Activated CD4-positive, alpha-beta T cell treated with anti-CD3 and anti-CD28 coated beads, Interleukin-2, amount 50 U/mL, for 48 hours (primary cell): ENCODE data around the gene GDI2.
"Not testable (repeated sequence)": the region's sequence is repeated elsewhere in the genome, so short reads cannot be mapped to it uniquely, and the experiment has no call there.

Experiments
- DNase-seq, 2 experiments: peaks; one replicate each; pipeline ENCODE4 v3.0.0-alpha.2; 2020

GDI2 gene

GRCh38 chr10:5777758-5778157 lies 35.5 kb downstream of the GDI2 start:
- DNase-seq: not testable (repeated sequence)

GRCh38 chr10:5776881-5777197 lies 36.4 kb downstream of the GDI2 start:
- no peak for DNase-seq

- no peak for DNase-seq
Measured at GRCh38 chr10:5776136-5776880, 36.9 kb downstream of the GDI2 start.

GRCh38 chr10:5775685-5776084 lies 37.5 kb downstream of the GDI2 start:
- DNase-seq: peak; percentile 67 to 74

GRCh38 chr10:5774987-5775620 lies 38.1 kb downstream of the GDI2 start:
- no peak for DNase-seq

GRCh38 chr10:5766189-5766588 lies 47.0 kb downstream of the GDI2 start:
- no peak for DNase-seq

GRCh38 chr10:5765617-5766016 lies 47.6 kb downstream of the GDI2 start:
- DNase-seq: no peak

GRCh38 chr10:5764422-5765297 lies 48.6 kb downstream of the GDI2 start:
- DNase-seq: no peak

GRCh38 chr10:5762531-5762930 lies 50.7 kb downstream of the GDI2 start:
- no peak for DNase-seq

- no peak for DNase-seq
Measured at GRCh38 chr10:5761220-5761619, 52.0 kb downstream of the GDI2 start.

- no peak for DNase-seq
Measured at GRCh38 chr10:5760515-5760914, 52.7 kb downstream of the GDI2 start.

- DNase-seq: no peak
Measured at GRCh38 chr10:5758927-5759326, 54.3 kb downstream of the GDI2 start.

- no peak for DNase-seq
Measured at GRCh38 chr10:5757766-5758517, 55.3 kb downstream of the GDI2 start.

GRCh38 chr10:5752301-5752871 lies 60.8 kb downstream of the GDI2 start:
- DNase-seq: no peak

- DNase-seq: no peak
Measured at GRCh38 chr10:5751601-5752253, 61.5 kb downstream of the GDI2 start.

GRCh38 chr10:5748394-5748803 lies 64.8 kb downstream of the GDI2 start:
- DNase-seq: no peak

GRCh38 chr10:5746197-5746596 lies 67.0 kb downstream of the GDI2 start:
- no peak for DNase-seq

- DNase-seq: no peak
Measured at GRCh38 chr10:5744849-5745248, 68.4 kb downstream of the GDI2 start.

- no peak for DNase-seq
Measured at GRCh38 chr10:5743736-5744135, 69.5 kb downstream of the GDI2 start.

- DNase-seq: no peak
Measured at GRCh38 chr10:5742116-5742515, 71.1 kb downstream of the GDI2 start.

GRCh38 chr10:5741276-5741675 lies 72.0 kb downstream of the GDI2 start:
- DNase-seq: no peak

- DNase-seq: no peak
Measured at GRCh38 chr10:5738427-5738826, 74.8 kb downstream of the GDI2 start.
